ENCODE measurements around the gene DENND1C.
"Not testable (repeated sequence)": the region's sequence is repeated elsewhere in the genome, so short reads cannot be mapped to it uniquely, and the experiment has no call there.

Gene DENND1C

GRCh38 chr19:6452223-6452614, 29.4 kb downstream of the DENND1C start:
- DNase-seq: no peak

- no peak for DNase-seq
Observed at GRCh38 chr19:6451583-6452222, 29.9 kb downstream of the DENND1C start.

GRCh38 chr19:6450166-6450565, 31.4 kb downstream of the DENND1C start:
- no peak for DNase-seq

- DNase-seq: no peak
Observed at GRCh38 chr19:6448045-6448444, 33.5 kb downstream of the DENND1C start.

- DNase-seq: no peak
Observed at GRCh38 chr19:6446452-6446851, 35.1 kb downstream of the DENND1C start.

GRCh38 chr19:6443986-6444385, 37.6 kb downstream of the DENND1C start:
- no peak for DNase-seq

- DNase-seq: no peak
Observed at GRCh38 chr19:6442087-6442688, 39.4 kb downstream of the DENND1C start.

GRCh38 chr19:6440905-6441304, 40.7 kb downstream of the DENND1C start:
- DNase-seq: no peak

GRCh38 chr19:6439743-6440142, 41.8 kb downstream of the DENND1C start:
- no peak for DNase-seq

- no peak for DNase-seq
Observed at GRCh38 chr19:6433663-6434062, 47.9 kb downstream of the DENND1C start, which contains the start of gene SLC25A41. Gene SLC25A41 (minus strand): TSS chr19:6433763. CDS start chr19:6433693, 70 bp downstream.

GRCh38 chr19:6433165-6433564, 48.4 kb downstream of the DENND1C start:
- no peak for DNase-seq

- DNase-seq: no peak
Observed at GRCh38 chr19:6431891-6432290, 49.7 kb downstream of the DENND1C start.

GRCh38 chr19:6429419-6430221, 52.0 kb downstream of the DENND1C start:
- DNase-seq: no peak

GRCh38 chr19:6428692-6429418, 52.7 kb downstream of the DENND1C start:
- DNase-seq: not testable (repeated sequence)

GRCh38 chr19:6427131-6427530, 54.5 kb downstream of the DENND1C start:
- no peak for DNase-seq

GRCh38 chr19:6425732-6426620, 55.6 kb downstream of the DENND1C start:
- no peak for DNase-seq

- peak; percentile 99 to 100 for DNase-seq
Observed at GRCh38 chr19:6424939-6425731, 56.5 kb downstream of the DENND1C start.

GRCh38 chr19:6424195-6424938, 57.2 kb downstream of the DENND1C start, which contains the start of gene KHSRP:
Gene KHSRP (minus strand): TSS chr19:6424811. CDS start chr19:6424701, 110 bp downstream.
- no peak for DNase-seq

GRCh38 chr19:6423499-6424194, 57.9 kb downstream of the DENND1C start:
- DNase-seq: peak in 1 of 2 experiments; percentile 44
